CD4-positive, alpha-beta memory T cell (primary cell): Measurements from ENCODE around the gene BTG4. TPM values are rescaled to one million over a fixed set of nuclear protein-coding genes. Genes with fewer than 3 reads are reported as not detected.
A peak's percentile ranks its signal among the peaks of the same experiment; 100 is the strongest.

Experiments
- CTCF ChIA-PET: fragments of 350-600 bp; sonication (Branson Sonifier 250); formaldehyde crosslinking; loops from one replicate; lab custom pipeline; 2021; ENCODE audit warnings: inconsistent platforms; ENCODE audit not compliant: partially characterized antibody; lab: Charles Lee
- POLR2A ChIA-PET: fragments of 350-600 bp; sonication (Branson Sonifier 250); formaldehyde crosslinking; loops from one replicate; lab custom pipeline; 2021; ENCODE audit not compliant: partially characterized antibody; lab: Charles Lee
- DNase-seq, 5 donors: peaks; one replicate each; pipeline versions ENCODE4 v3.0.0 to v3.0.0-alpha.2; 2020 to 2022; ENCODE audit warnings: mixed read lengths in 1 of 5
- H3K27ac ChIP-seq: one replicate; pipeline ENCODE4 v1.7.0; 2013; ENCODE audit warnings: low read depth, low read length
- H3K27me3 ChIP-seq: 2 replicates; pipeline ENCODE4 v1.7.0; 2013; ENCODE audit warnings: mild to moderate bottlenecking, low read length, moderate library complexity; ENCODE audit not compliant: insufficient read depth
- H3K36me3 ChIP-seq: 2 replicates; pipeline ENCODE4 v1.7.0; 2013; ENCODE audit warnings: mild to moderate bottlenecking, low read length, moderate library complexity; ENCODE audit not compliant: insufficient read depth
- H3K4me1 ChIP-seq: 2 replicates; pipeline ENCODE4 v1.7.0; 2013; ENCODE audit warnings: mild to moderate bottlenecking, low read length, moderate library complexity; ENCODE audit not compliant: insufficient read depth
- H3K4me3 ChIP-seq, 2 donors: one replicate each; pipeline ENCODE4 v1.7.0; 2013; ENCODE audit warnings: low read length in 2 of 2, mild to moderate bottlenecking in 1 of 2
- H3K9me3 ChIP-seq, 2 donors: one replicate each; pipeline ENCODE4 v1.7.0; 2013; ENCODE audit warnings: low read length in 2 of 2, control low read depth in 1 of 2; ENCODE audit not compliant: control insufficient read depth in 1 of 2
- H3K27ac Mint-ChIP-seq, 7 donors: one replicate each; pipeline ENCODE4 v1.8.0; 2020 to 2021; ENCODE audit warnings: mixed read lengths in 7 of 7, mild to moderate bottlenecking in 6 of 7, inconsistent platforms in 3 of 7, moderate library complexity in 3 of 7
- H3K27me3 Mint-ChIP-seq, 2 donors: one replicate each; pipeline ENCODE4 v1.8.0; 2020 to 2021; ENCODE audit warnings: mixed read lengths in 2 of 2
- H3K36me3 Mint-ChIP-seq, 2 donors: one replicate each; pipeline ENCODE4 v1.8.0; 2020 to 2021; ENCODE audit warnings: mixed read lengths in 2 of 2, inconsistent platforms in 1 of 2, mild to moderate bottlenecking in 1 of 2
- H3K4me1 Mint-ChIP-seq, 4 donors: one replicate each; pipeline ENCODE4 v1.8.0; 2020 to 2021; ENCODE audit warnings: mixed read lengths in 4 of 4, mild to moderate bottlenecking in 1 of 4
- H3K4me3 Mint-ChIP-seq, 8 donors: one replicate each; pipeline ENCODE4 v1.8.0; 2020 to 2021; ENCODE audit warnings: mixed read lengths in 8 of 8, mild to moderate bottlenecking in 7 of 8, moderate library complexity in 6 of 8, inconsistent platforms in 3 of 8
- H3K9me3 Mint-ChIP-seq, 8 donors: one replicate each; pipeline ENCODE4 v1.8.0; 2020 to 2021; ENCODE audit warnings: mixed read lengths in 8 of 8, mild to moderate bottlenecking in 5 of 8, inconsistent platforms in 3 of 8, moderate library complexity in 1 of 8
- intact Hi-C: fragments of 100-400 bp; cut with micrococcal nuclease; formaldehyde crosslinking; loops from one replicate; pipeline ENCODE4 v1.15.1; 2023
- polyA plus RNA-seq, 2 donors: library from polyadenylated mRNA; unstranded; fragments of 300-500 nt; fragmentation: Illumina TruSeq; gene quantifications; one replicate each; pipeline ENCODE4 v1.2.3, GENCODE V29; 2021
- total RNA-seq, 2 experiments: library from RNA; stranded (reverse); gene quantifications; one replicate each; pipeline ENCODE4 v1.2.3, GENCODE V29; 2021

Gene BTG4
- total and polyA plus RNA-seq, 4 experiments from 2014 or later: not detected

DNA sequence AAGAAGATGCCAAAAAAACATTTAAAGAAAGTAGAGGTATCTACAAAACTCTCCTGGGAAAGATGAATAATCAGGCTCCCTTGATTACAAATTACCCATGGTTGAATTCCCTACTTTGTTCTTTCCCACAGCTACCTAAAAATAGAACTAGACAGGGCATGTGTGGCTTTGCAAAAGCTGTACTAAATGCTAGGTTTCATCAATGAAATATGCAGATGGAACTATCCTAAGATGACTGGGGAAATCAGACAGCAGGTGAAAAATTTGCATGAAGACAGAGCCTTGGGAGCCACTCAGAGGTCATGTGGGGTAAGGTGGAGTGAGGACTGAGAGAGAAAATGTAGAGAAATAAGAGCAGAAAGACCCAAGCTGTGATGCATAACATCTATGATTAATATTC lies 43.1 kb upstream of the BTG4 start:
- H3K27me3 ChIP-seq: peaks cover 4% of the 10 kb centered on the region
- DNase-seq: no peak
- no peaks in the 10 kb centered on the region for H3K36me3 ChIP-seq
- H3K4me3 ChIP-seq: no peak overlapping the region
- H3K27ac ChIP-seq: no peak overlapping the region
- H3K9me3 ChIP-seq: peaks cover 0 to 5% of the 10 kb centered on the region in 2 donors
- no peak overlapping the region for H3K4me3 Mint-ChIP-seq
- no peak overlapping the region for H3K27ac Mint-ChIP-seq
- ChIA-PET CTCF (no interaction called here), POLR2A (no interaction called here)
- H3K4me1 ChIP-seq: no peaks in the 10 kb centered on the region
- peaks cover 6 to 13% of the 10 kb centered on the region in 2 donors for H3K27me3 Mint-ChIP-seq
- intact Hi-C loops: no loop called here
- peaks cover 0 to 2% of the 10 kb centered on the region in 2 donors for H3K36me3 Mint-ChIP-seq
- no peaks in the 10 kb centered on the region for H3K4me1 Mint-ChIP-seq
- peaks cover 0 to 20% (median 11%) of the 10 kb centered on the region in 8 donors for H3K9me3 Mint-ChIP-seq

GRCh38 chr11:111554532-111554931 lies 42.3 kb upstream of the BTG4 start:
- peaks cover 0 to 5% of the 10 kb centered on the region in 2 donors for H3K9me3 ChIP-seq
- no peaks in the 10 kb centered on the region for H3K4me1 ChIP-seq
- H3K9me3 Mint-ChIP-seq: peaks cover 0 to 20% (median 11%) of the 10 kb centered on the region in 8 donors
- peaks cover 4% of the 10 kb centered on the region for H3K27me3 ChIP-seq
- H3K4me3 ChIP-seq: no peak overlapping the region
- no peak overlapping the region for H3K27ac ChIP-seq
- no peak overlapping the region for H3K4me3 Mint-ChIP-seq
- H3K36me3 ChIP-seq: no peaks in the 10 kb centered on the region
- DNase-seq: no peak
- ChIA-PET CTCF (interaction anchor here (0.7 kb wide), 1 partner anchor 12 kb away, joined by 3 read pairs; no protein-coding TSS in a partner anchor), POLR2A (no interaction called here)
- intact Hi-C loops: no loop called here
- peaks cover 6 to 15% of the 10 kb centered on the region in 2 donors for H3K27me3 Mint-ChIP-seq
- H3K27ac Mint-ChIP-seq: no peak overlapping the region
- H3K36me3 Mint-ChIP-seq: peaks cover 0 to 2% of the 10 kb centered on the region in 2 donors
- no peaks in the 10 kb centered on the region for H3K4me1 Mint-ChIP-seq

GRCh38 chr11:111550258-111550657 lies 38.1 kb upstream of the BTG4 start:
- Mint-ChIP-seq H3K36me3 (peaks cover 0 to under 1% of the 10 kb centered on the region in 2 donors), H3K4me3 (no peak overlapping the region), H3K27ac (no peak overlapping the region), H3K4me1 (no peaks in the 10 kb centered on the region), H3K27me3 (peaks cover 10 to 30% of the 10 kb centered on the region in 2 donors), H3K9me3 (peaks cover 0 to 3% (median under 1%) of the 10 kb centered on the region in 8 donors)
- intact Hi-C loops: no loop called here
- no peak overlapping the region for H3K27ac ChIP-seq
- no peak overlapping the region for H3K4me3 ChIP-seq
- ChIA-PET CTCF (interaction anchor here (1.3 kb wide), 1 partner anchor 16 kb away, joined by 4 read pairs; no protein-coding TSS in a partner anchor), POLR2A (no interaction called here)
- H3K36me3 ChIP-seq: no peaks in the 10 kb centered on the region
- peaks cover 4% of the 10 kb centered on the region for H3K27me3 ChIP-seq
- H3K4me1 ChIP-seq: no peaks in the 10 kb centered on the region
- no peak for DNase-seq
- H3K9me3 ChIP-seq: no peaks in the 10 kb centered on the region

DNA sequence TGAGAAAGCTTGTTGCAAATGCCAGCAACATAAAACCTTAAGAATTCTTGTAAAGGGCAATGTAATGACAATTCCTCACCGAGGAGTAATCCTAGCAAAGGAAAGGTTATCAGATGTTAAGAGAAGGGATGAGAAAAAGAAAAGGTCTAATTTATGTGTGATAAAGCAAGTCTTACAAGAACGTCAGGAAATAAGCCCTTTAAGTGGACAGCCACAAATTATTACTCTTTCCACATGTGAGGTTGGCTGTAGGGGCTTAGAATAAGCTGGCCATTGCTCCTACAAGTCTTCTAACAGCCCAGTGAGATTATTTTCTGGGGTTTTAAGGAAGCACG lies 37.6 kb upstream of the BTG4 start:
- DNase-seq: no peak
- no peaks in the 10 kb centered on the region for H3K4me1 Mint-ChIP-seq
- Histone ChIP-seq H3K36me3 (no peaks in the 10 kb centered on the region), H3K4me1 (no peaks in the 10 kb centered on the region), H3K9me3 (no peaks in the 10 kb centered on the region), H3K27ac (no peak overlapping the region), H3K4me3 (no peak overlapping the region), H3K27me3 (peaks cover 4% of the 10 kb centered on the region)
- H3K9me3 Mint-ChIP-seq: peaks cover 0 to 2% (median 0%) of the 10 kb centered on the region in 8 donors
- intact Hi-C loops: no loop called here
- H3K36me3 Mint-ChIP-seq: no peaks in the 10 kb centered on the region
- POLR2A ChIA-PET: no interaction called here
- no peak overlapping the region for H3K27ac Mint-ChIP-seq
- no peak overlapping the region for H3K4me3 Mint-ChIP-seq
- CTCF ChIA-PET: no interaction called here
- peaks cover 13 to 33% of the 10 kb centered on the region in 2 donors for H3K27me3 Mint-ChIP-seq

DNA sequence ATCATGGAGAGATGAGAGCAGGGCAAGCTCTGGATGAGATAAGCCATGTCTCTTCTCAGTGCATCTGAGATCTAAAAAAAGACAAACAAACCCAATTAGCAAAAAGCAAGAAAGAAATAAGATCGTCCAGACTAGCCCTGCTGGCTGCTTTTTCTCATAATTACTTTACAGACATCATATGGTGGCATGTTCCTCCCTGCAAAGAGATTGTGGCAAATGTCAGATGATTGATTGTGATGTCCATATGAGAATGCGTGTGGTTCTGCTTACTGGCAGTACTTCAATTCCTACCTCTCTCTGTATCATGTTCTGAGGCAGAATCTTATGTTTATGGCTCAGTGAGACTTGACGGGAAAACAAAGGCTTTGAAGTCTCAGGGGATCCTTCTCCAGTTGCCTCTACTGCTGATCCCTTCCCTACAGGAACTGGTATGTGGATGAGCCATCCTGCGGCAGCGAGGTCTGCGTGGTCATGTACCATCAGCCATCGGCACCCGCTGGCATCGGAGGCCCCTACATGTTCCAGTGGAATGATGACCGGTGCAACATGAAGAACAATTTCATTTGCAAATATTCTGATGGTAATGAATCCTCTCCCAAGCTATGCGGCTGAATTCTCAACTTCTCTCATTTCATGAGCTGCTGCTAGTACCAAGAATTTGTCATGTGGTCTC lies 37.1 kb upstream of the BTG4 start:
- Mint-ChIP-seq H3K27ac (no peak overlapping the region), H3K9me3 (peaks cover 0 to 2% (median 0%) of the 10 kb centered on the region in 8 donors), H3K36me3 (no peaks in the 10 kb centered on the region), H3K4me1 (no peaks in the 10 kb centered on the region), H3K27me3 (peaks cover 13 to 35% of the 10 kb centered on the region in 2 donors), H3K4me3 (no peak overlapping the region)
- Histone ChIP-seq H3K27me3 (peaks cover 4% of the 10 kb centered on the region), H3K27ac (no peak overlapping the region), H3K4me1 (no peaks in the 10 kb centered on the region), H3K9me3 (no peaks in the 10 kb centered on the region), H3K4me3 (no peak overlapping the region), H3K36me3 (no peaks in the 10 kb centered on the region)
- intact Hi-C loops: no loop called here
- CTCF ChIA-PET: no interaction called here
- no peak for DNase-seq
- POLR2A ChIA-PET: no interaction called here

GRCh38 chr11:111548525-111548924 lies 36.3 kb upstream of the BTG4 start:
- Histone ChIP-seq H3K4me3 (no peak overlapping the region), H3K4me1 (no peaks in the 10 kb centered on the region), H3K27ac (no peak overlapping the region), H3K9me3 (no peaks in the 10 kb centered on the region), H3K27me3 (peaks cover 10% of the 10 kb centered on the region), H3K36me3 (no peaks in the 10 kb centered on the region)
- Mint-ChIP-seq H3K27me3 (peaks cover 16 to 40% of the 10 kb centered on the region in 2 donors), H3K27ac (no peak overlapping the region), H3K9me3 (peaks cover 0 to 2% (median 0%) of the 10 kb centered on the region in 8 donors), H3K4me1 (no peaks in the 10 kb centered on the region), H3K4me3 (no peak overlapping the region), H3K36me3 (no peaks in the 10 kb centered on the region)
- intact Hi-C loops: no loop called here
- ChIA-PET POLR2A (no interaction called here), CTCF (no interaction called here)
- no peak for DNase-seq

GRCh38 chr11:111542606-111543275 lies 30.6 kb upstream of the BTG4 start:
- CTCF ChIA-PET: no interaction called here
- Mint-ChIP-seq H3K36me3 (no peaks in the 10 kb centered on the region), H3K4me3 (peak overlapping the region in 3 of 8 donors; percentile 5 to 31 (median 11)), H3K9me3 (peaks cover 0 to 1% (median 0%) of the 10 kb centered on the region in 8 donors), H3K27ac (no peak overlapping the region), H3K27me3 (peaks cover 44 to 58% of the 10 kb centered on the region in 2 donors), H3K4me1 (peaks cover 5 to 18% (median 10%) of the 10 kb centered on the region in 4 donors)
- H3K36me3 ChIP-seq: no peaks in the 10 kb centered on the region
- H3K27me3 ChIP-seq: peaks cover 24% of the 10 kb centered on the region
- H3K27ac ChIP-seq: no peak overlapping the region
- POLR2A ChIA-PET: no interaction called here
- no peaks in the 10 kb centered on the region for H3K9me3 ChIP-seq
- intact Hi-C loops: no loop called here
- H3K4me1 ChIP-seq: peaks cover 21% of the 10 kb centered on the region
- no peak overlapping the region for H3K4me3 ChIP-seq
- no peak for DNase-seq
